GM18951 (cell line): ENCODE data around the gene TCHP.
"Not testable (repeated sequence)": the region's sequence is repeated elsewhere in the genome, so short reads cannot be mapped to it uniquely, and the experiment has no call there.

Experiments used
- POLR2A ChIP-seq: IDR thresholded peaks from 4 replicates; pipeline ENCODE4 v1.6.1; 2011; ENCODE audit warnings: mild to moderate bottlenecking; ENCODE audit not compliant: insufficient read length, insufficient read depth; ENCODE audit errors: extremely low read depth
- in situ Hi-C: fragments of 300-500 bp; cut with MboI; formaldehyde crosslinking; loops from one replicate; pipeline ENCODE4 v1.12.0; 2022; ENCODE audit warnings: low sequenced_read_pairs, mixed read lengths, inconsistent platforms; ENCODE audit not compliant: unreplicated experiment

TCHP gene

GRCh38 chr12:109926016-109926415 lies 25.9 kb downstream of the TCHP start:
- TF ChIP-seq POLR2A = no peak
- in situ Hi-C loops = no loop called here

GRCh38 chr12:109926488-109927210 lies 26.6 kb downstream of the TCHP start:
- in situ Hi-C loops = no loop called here

GRCh38 chr12:109927622-109928021 lies 27.5 kb downstream of the TCHP start:
- in situ Hi-C loops = no loop called here
- no peak for TF ChIP-seq POLR2A

More at GRCh38 chr12:109926488-109927210, 26.6 kb downstream of the TCHP start:
- no peak for TF ChIP-seq POLR2A

GRCh38 chr12:109928058-109928656 lies 28.1 kb downstream of the TCHP start:
- TF ChIP-seq POLR2A = no peak
- in situ Hi-C loops = no loop called here

GRCh38 chr12:109929326-109929725 lies 29.3 kb downstream of the TCHP start:
- in situ Hi-C loops = not testable (repeated sequence)

GRCh38 chr12:109930028-109930800 lies 30.1 kb downstream of the TCHP start:
- TF ChIP-seq POLR2A = no peak

GRCh38 chr12:109931143-109931542 lies 31.1 kb downstream of the TCHP start:
- no peak for TF ChIP-seq POLR2A
- in situ Hi-C loops = no loop called here

More at GRCh38 chr12:109930028-109930800, 30.1 kb downstream of the TCHP start:
- in situ Hi-C loops = no loop called here

GRCh38 chr12:109932878-109933503 lies 32.9 kb downstream of the TCHP start:
- TF ChIP-seq POLR2A = no peak

GRCh38 chr12:109934026-109934425 lies 34.0 kb downstream of the TCHP start:
- in situ Hi-C loops = no loop called here

More at GRCh38 chr12:109932878-109933503, 32.9 kb downstream of the TCHP start:
- in situ Hi-C loops = no loop called here

GRCh38 chr12:109937371-109937770 lies 37.3 kb downstream of the TCHP start:
- in situ Hi-C loops = no loop called here
- no peak for TF ChIP-seq POLR2A

More at GRCh38 chr12:109934026-109934425, 34.0 kb downstream of the TCHP start:
- no peak for TF ChIP-seq POLR2A

- in situ Hi-C loops = no loop called here
- no peak for TF ChIP-seq POLR2A
Observed at GRCh38 chr12:109938947-109939346, 38.9 kb downstream of the TCHP start.

GRCh38 chr12:109939504-109939903 lies 39.4 kb downstream of the TCHP start:
- in situ Hi-C loops = no loop called here
- TF ChIP-seq POLR2A = no peak

GRCh38 chr12:109940339-109940923 lies 40.4 kb downstream of the TCHP start:
- no peak for TF ChIP-seq POLR2A
- in situ Hi-C loops = no loop called here
